ENCODE measurements around the gene RING1. TPM values are rescaled to one million over a fixed set of nuclear protein-coding genes. Genes with fewer than 3 reads are reported as not detected.

RING1 gene
- total RNA-seq, 4 donors from 2014 or later, result 10.9 to 20.6 (median 13.9) TPM

DNA sequence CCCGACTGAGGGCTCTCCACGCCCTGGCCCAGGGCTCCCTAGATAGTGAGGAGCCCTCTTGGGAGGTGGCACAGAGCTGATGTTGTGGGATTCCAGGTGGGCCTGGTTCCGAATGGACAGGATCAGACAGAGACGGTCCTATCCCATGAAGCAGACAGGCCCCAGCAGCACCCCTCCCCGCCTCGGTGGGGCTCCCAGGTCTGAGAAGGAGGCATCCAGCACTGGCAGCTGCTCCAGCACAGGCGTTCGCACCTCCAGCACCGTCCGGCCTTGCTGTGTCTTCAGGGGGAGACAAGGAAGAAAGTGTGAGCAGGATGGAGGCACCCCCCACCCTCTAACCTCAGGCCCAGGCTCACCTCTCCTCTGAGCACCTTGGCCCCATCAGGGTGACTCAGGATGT is 44.8 kb upstream of the RING1 start:
- peaks cover 8 to 22% (median 13%) of the 10 kb centered on the region in 3 donors for H3K4me1 ChIP-seq
- H3K9me3 ChIP-seq, result no peaks in the 10 kb centered on the region
- H3K4me3 ChIP-seq, result no peak overlapping the region
- DNase-seq, result no peak
- H3K27ac ChIP-seq, result no peak overlapping the region
- no peaks in the 10 kb centered on the region for H3K27me3 ChIP-seq
- TF ChIP-seq, protein P1, sequence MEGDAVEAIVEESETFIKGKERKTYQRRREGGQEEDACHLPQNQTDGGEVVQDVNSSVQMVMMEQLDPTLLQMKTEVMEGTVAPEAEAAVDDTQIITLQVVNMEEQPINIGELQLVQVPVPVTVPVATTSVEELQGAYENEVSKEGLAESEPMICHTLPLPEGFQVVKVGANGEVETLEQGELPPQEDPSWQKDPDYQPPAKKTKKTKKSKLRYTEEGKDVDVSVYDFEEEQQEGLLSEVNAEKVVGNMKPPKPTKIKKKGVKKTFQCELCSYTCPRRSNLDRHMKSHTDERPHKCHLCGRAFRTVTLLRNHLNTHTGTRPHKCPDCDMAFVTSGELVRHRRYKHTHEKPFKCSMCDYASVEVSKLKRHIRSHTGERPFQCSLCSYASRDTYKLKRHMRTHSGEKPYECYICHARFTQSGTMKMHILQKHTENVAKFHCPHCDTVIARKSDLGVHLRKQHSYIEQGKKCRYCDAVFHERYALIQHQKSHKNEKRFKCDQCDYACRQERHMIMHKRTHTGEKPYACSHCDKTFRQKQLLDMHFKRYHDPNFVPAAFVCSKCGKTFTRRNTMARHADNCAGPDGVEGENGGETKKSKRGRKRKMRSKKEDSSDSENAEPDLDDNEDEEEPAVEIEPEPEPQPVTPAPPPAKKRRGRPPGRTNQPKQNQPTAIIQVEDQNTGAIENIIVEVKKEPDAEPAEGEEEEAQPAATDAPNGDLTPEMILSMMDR (IDR thresholded peaks at IDR 0.05), result no peak
- TF ChIP-seq POLR2A (IDR thresholded peaks at IDR 0.05), result no peak
- WGBS, 2 donors, result 80% methylated on average over 1 of the region's 10 CpGs; no CpG with 5 or more reads in 1 of the 2 donors
- intact Hi-C loops (cut with DNase I), result loop anchor here (5.0 kb wide), 1 partner anchor 84 kb away; no protein-coding TSS in a partner anchor
- H3K36me3 ChIP-seq, result no peaks in the 10 kb centered on the region

DNA sequence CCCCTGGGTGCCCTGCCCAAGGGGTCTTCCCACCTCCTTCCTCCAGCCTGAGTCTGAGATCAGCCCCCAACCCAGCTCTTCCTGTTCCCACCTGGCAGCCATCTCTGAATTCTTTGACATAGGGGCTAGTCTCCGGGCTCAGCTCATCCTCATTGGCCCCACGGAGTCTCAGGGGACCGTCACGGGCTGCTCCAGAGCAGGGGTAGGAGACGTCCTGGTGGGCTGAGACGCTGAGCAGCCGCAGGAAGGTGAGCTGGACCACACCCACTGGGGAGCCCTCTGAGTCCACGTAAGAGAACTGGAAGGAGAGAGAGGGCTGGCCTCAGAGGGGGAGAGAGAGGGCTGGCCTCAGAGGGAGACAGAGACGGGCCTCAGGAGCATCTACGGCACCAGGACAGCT is 44.1 kb upstream of the RING1 start:
- DNase-seq, result no peak
- peaks cover 8 to 22% (median 13%) of the 10 kb centered on the region in 3 donors for H3K4me1 ChIP-seq
- no peak overlapping the region for H3K27ac ChIP-seq
- H3K27me3 ChIP-seq, result no peaks in the 10 kb centered on the region
- 21 to 45% methylated on average over 2 of the region's 10 CpGs for WGBS, 2 donors
- TF ChIP-seq, protein P1 (IDR thresholded peaks at IDR 0.05), result no peak
- TF ChIP-seq POLR2A (IDR thresholded peaks at IDR 0.05), result no peak
- H3K36me3 ChIP-seq, result no peaks in the 10 kb centered on the region
- H3K9me3 ChIP-seq, result no peaks in the 10 kb centered on the region
- H3K4me3 ChIP-seq, result no peak overlapping the region
- intact Hi-C loops (cut with DNase I), result loop anchor here (5.0 kb wide), 1 partner anchor 83 kb away; no protein-coding TSS in a partner anchor

DNA sequence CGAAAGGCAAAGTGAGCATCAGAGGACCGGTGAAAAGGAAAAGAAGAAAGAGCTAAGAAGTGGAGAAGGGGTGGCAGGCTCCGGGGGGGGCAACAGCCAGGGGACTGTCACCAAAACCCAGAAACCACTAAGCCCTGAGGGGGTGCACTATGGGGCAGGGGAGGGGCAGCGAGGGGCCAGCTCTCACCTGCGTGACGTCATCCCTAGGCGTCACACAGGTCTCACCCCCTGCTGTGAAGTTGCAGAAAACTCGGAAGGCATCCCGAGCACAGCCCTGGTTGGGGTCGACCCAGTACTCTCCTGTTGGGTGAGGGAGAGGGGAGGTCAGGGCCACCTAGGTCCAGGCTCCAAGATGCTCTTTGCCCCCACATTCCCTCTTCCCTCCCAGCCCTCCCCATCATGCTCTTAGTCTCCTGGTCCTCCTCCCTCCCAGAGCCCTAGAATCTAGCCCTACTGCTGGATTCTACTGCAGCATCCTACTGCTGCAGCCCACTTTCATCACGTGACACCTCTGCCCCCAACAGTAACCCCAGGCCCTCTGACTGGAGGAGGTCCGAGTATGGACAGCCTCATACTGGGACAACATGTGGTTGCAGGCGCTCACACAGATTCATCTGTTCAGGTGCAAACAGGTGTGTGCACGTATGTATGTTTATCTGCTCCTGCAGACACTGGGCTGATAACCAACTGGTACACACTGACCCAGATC is 43.5 kb upstream of the RING1 start:
- peaks cover 8 to 22% (median 13%) of the 10 kb centered on the region in 3 donors for H3K4me1 ChIP-seq
- no peaks in the 10 kb centered on the region for H3K9me3 ChIP-seq
- H3K36me3 ChIP-seq, result no peaks in the 10 kb centered on the region
- H3K4me3 ChIP-seq, result no peak overlapping the region
- intact Hi-C loops (cut with DNase I), result loop anchor here (5.0 kb wide), 1 partner anchor 82 kb away; no protein-coding TSS in a partner anchor
- no peak overlapping the region for H3K27ac ChIP-seq
- no peak for DNase-seq
- no peaks in the 10 kb centered on the region for H3K27me3 ChIP-seq
- WGBS, 2 donors, result 67 to 73% methylated on average over 11 to 12 of the region's 14 CpGs
- TF ChIP-seq, protein P1 (IDR thresholded peaks at IDR 0.05), result no peak
- TF ChIP-seq POLR2A (IDR thresholded peaks at IDR 0.05), result no peak

DNA sequence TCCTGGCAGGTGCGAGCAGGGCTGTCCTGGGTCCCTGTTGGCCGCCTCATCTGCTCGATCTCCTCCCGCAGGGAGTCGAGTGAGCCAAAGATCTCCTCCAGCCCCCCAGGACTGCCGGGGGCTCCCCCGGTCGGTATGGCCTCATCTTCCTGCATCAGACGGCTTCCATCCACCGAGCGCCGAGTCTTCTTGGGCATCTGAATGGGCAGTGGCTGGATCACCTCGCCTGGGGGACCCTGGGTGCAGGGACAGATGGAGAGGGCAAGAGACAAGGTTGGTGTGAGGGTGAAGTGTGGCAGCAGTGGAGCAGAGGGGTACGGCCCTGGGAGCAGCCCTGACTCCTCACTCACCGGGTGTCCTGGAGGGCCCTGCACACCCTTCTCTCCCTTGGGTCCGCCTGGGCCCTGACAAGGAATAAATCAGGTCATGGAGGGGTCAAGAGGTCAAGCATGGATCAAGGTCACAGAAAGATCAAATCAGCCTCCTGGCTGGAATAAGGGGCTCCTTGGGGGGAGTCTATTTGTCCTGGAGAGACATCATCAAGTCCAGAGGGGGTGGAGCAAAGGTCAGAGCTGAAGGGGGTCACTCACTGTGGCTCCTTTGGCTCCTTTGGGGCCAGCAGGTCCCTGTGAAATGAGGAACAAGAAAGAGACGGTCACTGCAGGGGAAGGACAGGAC is 42.6 kb upstream of the RING1 start:
- H3K27me3 ChIP-seq, result no peaks in the 10 kb centered on the region
- H3K36me3 ChIP-seq, result no peaks in the 10 kb centered on the region
- no peak overlapping the region for H3K4me3 ChIP-seq
- no peak for TF ChIP-seq POLR2A (IDR thresholded peaks at IDR 0.05)
- TF ChIP-seq, protein P1 (IDR thresholded peaks at IDR 0.05), result no peak
- H3K9me3 ChIP-seq, result no peaks in the 10 kb centered on the region
- DNase-seq, result no peak
- H3K4me1 ChIP-seq, result peaks cover 6 to 16% (median 13%) of the 10 kb centered on the region in 3 donors
- intact Hi-C loops (cut with DNase I), result no loop called here
- 80 to 95% methylated on average over 1 to 3 of the region's 17 CpGs for WGBS, 2 donors
- no peak overlapping the region for H3K27ac ChIP-seq

DNA sequence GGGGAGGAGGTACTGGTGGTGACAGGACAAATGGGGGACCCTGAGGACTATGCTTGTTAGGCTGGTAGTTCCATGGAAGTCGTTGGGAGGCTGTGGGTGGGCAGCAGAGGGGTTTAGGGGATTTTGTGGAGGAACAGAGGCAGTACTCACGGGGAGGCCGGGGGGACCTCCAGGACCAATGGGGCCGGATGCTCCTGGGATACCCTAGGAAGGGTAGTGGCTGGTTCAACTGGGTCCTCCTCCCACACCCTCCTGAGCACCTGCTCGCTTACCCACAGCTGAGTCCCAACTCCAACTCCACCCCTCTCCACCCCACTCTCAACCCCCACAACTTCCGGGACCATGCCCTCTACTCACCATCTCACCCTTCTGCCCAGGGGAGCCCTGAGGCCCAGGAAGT is 41.9 kb upstream of the RING1 start:
- intact Hi-C loops (cut with DNase I), result no loop called here

More for the DNA sequence above, 41.9 kb upstream of the RING1 start:
- no peaks in the 10 kb centered on the region for H3K9me3 ChIP-seq
- no peak overlapping the region for H3K27ac ChIP-seq
- WGBS, 2 donors, result 75 to 84% methylated on average over 3 to 6 of the region's 6 CpGs
- no peak for TF ChIP-seq POLR2A (IDR thresholded peaks at IDR 0.05)
- TF ChIP-seq, protein P1 (IDR thresholded peaks at IDR 0.05), result no peak
- peaks cover 0 to 9% (median 7%) of the 10 kb centered on the region in 3 donors for H3K4me1 ChIP-seq
- H3K27me3 ChIP-seq, result no peaks in the 10 kb centered on the region
- no peaks in the 10 kb centered on the region for H3K36me3 ChIP-seq
- DNase-seq, result no peak
- H3K4me3 ChIP-seq, result no peak overlapping the region
